Pancreas (tissue), 10 donors: ENCODE measurements around the gene AIFM3. TPM values are rescaled to one million over a fixed set of nuclear protein-coding genes. Genes with fewer than 3 reads are reported as not detected.

Experiments
- ATAC-seq, 4 donors: fragments of 200-7000 bp; cut with Tn5 transposase; one replicate each; pipeline versions ENCODE4 v1.8.0 to v1.9.1; 2020; ENCODE audit warnings: mild to moderate bottlenecking in 4 of 4, moderate library complexity in 4 of 4
- DNase-seq, 6 donors: peaks; one replicate each; pipeline ENCODE4 v3.0.0-alpha.2; 2020
- FAIRE-seq: peaks from 2 replicates; lab custom pipeline; 2012; peaks lifted over from hg19 to GRCh38; lab: Jason Lieb, UNC
- H3K27ac ChIP-seq, 4 donors: fragments of 200-600 bp; sonication (generic); 1 replicate in 3 of 4; 2 replicates in 1 of 4; pipeline versions ENCODE4 v1.5.0 to v1.8.0; 2020
- H3K27me3 ChIP-seq, 4 donors: fragments of 200-600 bp; one replicate each; pipeline ENCODE4 v1.8.0; 2021
- H3K36me3 ChIP-seq, 3 donors: fragments of 200-600 bp; sonication (generic) in 1 of 3; one replicate each; pipeline versions ENCODE4 v1.5.0 to v1.8.0; 2020 to 2021
- H3K4me1 ChIP-seq, 3 donors: fragments of 200-600 bp; one replicate each; pipeline ENCODE4 v1.8.0; 2021
- H3K4me3 ChIP-seq, 4 donors: fragments of 200-600 bp; sonication (generic) in 2 of 4; one replicate each; pipeline versions ENCODE4 v1.5.0 to v1.8.0; 2020 to 2021
- H3K9me3 ChIP-seq, 4 donors: fragments of 200-600 bp; one replicate each; pipeline ENCODE4 v1.8.0; 2021
- CTCF ChIP-seq, 4 donors: fragments of 200-600 bp; sonication (generic) in 3 of 4; IDR thresholded peaks; one replicate each; pipeline versions ENCODE4 v1.5.0 to v1.8.0; 2021; ENCODE audit warnings: antibody characterized with exemption in 4 of 4
- WGBS, 2 donors: extraction: QIAGEN DNeasy Blood & Tissue Kit; methylation state at CpG; one replicate each; pipeline ENCODE4 v1.1.7; 2013; 5-methylcytosine and 5-hydroxymethylcytosine counted together
- intact Hi-C, 3 donors: fragments of 100-400 bp; cut with DNase I; formaldehyde crosslinking; loops; one replicate each; pipeline versions ENCODE4 v1.11.1 to v1.14.2; 2022
- polyA plus RNA-seq, 2 donors: library from polyadenylated mRNA; stranded (reverse); fragments of 200-250 nt; gene quantifications; one replicate each; pipeline ENCODE4 v1.2.3, GENCODE V29; 2013
- total RNA-seq, 6 donors: library from RNA; stranded (reverse); fragmentation: NEBNext Ultra II Directional in 4 of 6; extraction: Animal tissue kit (Norgen Biotek cat#: 25700) in 4 of 6; gene quantifications; one replicate each; pipeline versions ENCODE4 v1.2.1 to v1.2.4, GENCODE V29; 2021 to 2023
- donor health status: healthy with polysubstance abuse.
- donor health status: DM: no; HTN: no; CAD: no; lungs with moderate emphysema.
- donor health status: DM: no; HTN: no; CAD: no.
- donor health status: control.
- donor health status: control.
- donor health status: Bipolar disorder and iron deficiency.
- donor health status: DM: yes; HTN: yes; CAD: no.
- donor health status: DM: no; HTN: no; CAD: no.
- donor health status: DM: no; HTN: no; CAD: no.
- donor health status: DM: yes; HTN: yes; CAD: no.

Gene AIFM3
- total and polyA plus RNA-seq, 8 donors, result 0.63 to 4.5 (median 1.1) TPM

GRCh38 chr22:20979243-20979809, 12.3 kb downstream of the AIFM3 start:
- no peak for FAIRE-seq
- ATAC-seq, result peak; percentile 27 to 67 (median 50)
- no peak for TF ChIP-seq CTCF (IDR thresholded peaks at IDR 0.05)
- WGBS, 2 donors, result 13 to 16% methylated on average over 38 to 39 of the region's 39 CpGs
- Histone ChIP-seq H3K36me3 (no peaks in the 10 kb centered on the region), H3K4me3 (peak overlapping the region in 2 of 4 donors; percentile 17 to 25), H3K27me3 (no peaks in the 10 kb centered on the region), H3K27ac (no peak overlapping the region), H3K4me1 (peaks cover 3 to 21% (median 4%) of the 10 kb centered on the region in 3 donors), H3K9me3 (no peaks in the 10 kb centered on the region)
- DNase-seq, result peak; percentile 57 to 79 (median 74)
- intact Hi-C loops, result loop anchor here in 1 of 3 donors (10.0 kb wide), 1 partner anchor 215 kb away; no protein-coding TSS in a partner anchor

GRCh38 chr22:20979940-20980453, 12.9 kb downstream of the AIFM3 start:
- FAIRE-seq (no peak), DNase-seq (peak in 1 of 6 donors; percentile 53), ATAC-seq (no peak)
- no peaks in the 10 kb centered on the region for H3K36me3 ChIP-seq
- H3K4me3 ChIP-seq, result peak overlapping the region in 2 of 4 donors; percentile 17 to 25
- no peaks in the 10 kb centered on the region for H3K27me3 ChIP-seq
- 28% methylated on average over 13 of the region's 13 CpGs for WGBS, 2 donors
- no peak for TF ChIP-seq CTCF (IDR thresholded peaks at IDR 0.05)
- no peak overlapping the region for H3K27ac ChIP-seq
- peaks cover 3 to 21% (median 4%) of the 10 kb centered on the region in 3 donors for H3K4me1 ChIP-seq
- intact Hi-C loops, result loop anchor here in 1 of 3 donors (10.0 kb wide), 1 partner anchor 215 kb away; no protein-coding TSS in a partner anchor
- H3K9me3 ChIP-seq, result no peaks in the 10 kb centered on the region

GRCh38 chr22:20980523-20980922, 13.5 kb downstream of the AIFM3 start:
- Histone ChIP-seq H3K4me1 (peaks cover 3 to 21% (median 4%) of the 10 kb centered on the region in 3 donors), H3K9me3 (no peaks in the 10 kb centered on the region), H3K36me3 (no peaks in the 10 kb centered on the region), H3K4me3 (no peak overlapping the region), H3K27ac (no peak overlapping the region), H3K27me3 (no peaks in the 10 kb centered on the region)
- DNase-seq (no peak), FAIRE-seq (no peak), ATAC-seq (no peak)
- TF ChIP-seq CTCF (IDR thresholded peaks at IDR 0.05), result no peak
- intact Hi-C loops, result no loop called here
- 78 to 92% methylated on average over 4 of the region's 4 CpGs for WGBS, 2 donors

- Histone ChIP-seq H3K4me3 (peak overlapping the region; percentile 72 to 96 (median 88)), H3K27ac (peak overlapping the region; percentile 77 to 89 (median 84)), H3K4me1 (peaks cover 3 to 21% (median 4%) of the 10 kb centered on the region in 3 donors), H3K9me3 (no peaks in the 10 kb centered on the region), H3K27me3 (no peaks in the 10 kb centered on the region), H3K36me3 (no peaks in the 10 kb centered on the region)
- intact Hi-C loops, result no loop called here
- peak in 1 of 6 donors; percentile 45 for DNase-seq
- FAIRE-seq, result no peak
- ATAC-seq, result no peak
- 58 to 72% methylated on average over 10 of the region's 10 CpGs for WGBS, 2 donors
- TF ChIP-seq CTCF (IDR thresholded peaks at IDR 0.05), result no peak
Measured at GRCh38 chr22:20980938-20981722, 14.1 kb downstream of the AIFM3 start.
